Measurements from ENCODE around the gene PSMB8.
A peak's percentile ranks its signal among the peaks of the same experiment; 100 is the strongest.

Gene PSMB8

DNA sequence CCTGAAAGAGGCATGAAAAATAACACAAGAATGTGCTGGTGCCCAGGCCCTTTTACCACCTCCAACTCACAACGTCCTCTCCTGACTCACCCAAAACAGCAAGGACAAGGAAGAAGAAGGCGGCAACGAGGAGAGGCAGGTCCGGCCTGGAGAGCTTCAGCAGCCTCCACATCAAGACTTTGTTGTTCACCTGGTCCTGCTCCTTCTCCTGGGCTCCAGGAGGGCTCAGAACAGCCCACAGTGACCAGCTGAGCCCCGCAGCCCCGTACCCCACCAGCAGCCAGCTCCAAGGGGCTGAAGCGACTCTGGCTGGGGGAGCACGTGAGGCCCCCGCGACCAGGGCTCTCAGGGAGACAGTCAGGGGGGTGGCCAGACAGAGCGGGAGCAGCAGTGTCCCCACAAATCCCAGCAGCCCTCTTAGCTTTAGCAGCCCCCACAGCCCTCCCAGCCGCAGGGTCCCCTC, 6.2 kb downstream of the PSMB8 start:
- ChIA-PET POLR2A (interaction anchor here (0.7 to 3.5 kb wide), 20 partner anchors 8 to 147 kb away, joined by 3 to 83 read pairs (median 7); partner anchors contain the start of genes BRD2, PSMB9 and TAP1), CTCF (interaction anchor here (0.6 to 6.7 kb wide), 38 partner anchors 9 to 1257 kb away, joined by 3 to 355 read pairs (median 8); partner anchors contain the start of genes HLA-DMA, HLA-DQB2, PSMB9 and TAP1)
- H3K27ac ChIP-seq (ENCODE audit: extremely low read depth, low read depth, low read length): peak overlapping the region; percentile 38; the same call in 1 of the 2 replicates
- H3K4me3 ChIP-seq (ENCODE audit: low read depth, low read length): peak overlapping the region; percentile 87
- H3K9me3 ChIP-seq (ENCODE audit: control insufficient read depth, insufficient read depth, low read depth, low read length): no peaks in the 10 kb centered on the region
- H3K36me3 ChIP-seq (ENCODE audit: control insufficient read depth in 2 of 2, insufficient read depth in 1 of 2, low read length in 2 of 2): peaks cover 0 to 19% of the 10 kb centered on the region in 2 experiments; a peak in 1 of 3 replicates
- H3K4me1 ChIP-seq (ENCODE audit: control insufficient read depth, insufficient read depth, low read length): 0 out of 2 replicates have a peak, but pooled peaks cover 3% of the 10 kb centered on the region
- no peak for TF ChIP-seq ZBTB17 (tag by site-specific recombination; IDR thresholded peaks at IDR 0.05)
- TF ChIP-seq, protein P1, sequence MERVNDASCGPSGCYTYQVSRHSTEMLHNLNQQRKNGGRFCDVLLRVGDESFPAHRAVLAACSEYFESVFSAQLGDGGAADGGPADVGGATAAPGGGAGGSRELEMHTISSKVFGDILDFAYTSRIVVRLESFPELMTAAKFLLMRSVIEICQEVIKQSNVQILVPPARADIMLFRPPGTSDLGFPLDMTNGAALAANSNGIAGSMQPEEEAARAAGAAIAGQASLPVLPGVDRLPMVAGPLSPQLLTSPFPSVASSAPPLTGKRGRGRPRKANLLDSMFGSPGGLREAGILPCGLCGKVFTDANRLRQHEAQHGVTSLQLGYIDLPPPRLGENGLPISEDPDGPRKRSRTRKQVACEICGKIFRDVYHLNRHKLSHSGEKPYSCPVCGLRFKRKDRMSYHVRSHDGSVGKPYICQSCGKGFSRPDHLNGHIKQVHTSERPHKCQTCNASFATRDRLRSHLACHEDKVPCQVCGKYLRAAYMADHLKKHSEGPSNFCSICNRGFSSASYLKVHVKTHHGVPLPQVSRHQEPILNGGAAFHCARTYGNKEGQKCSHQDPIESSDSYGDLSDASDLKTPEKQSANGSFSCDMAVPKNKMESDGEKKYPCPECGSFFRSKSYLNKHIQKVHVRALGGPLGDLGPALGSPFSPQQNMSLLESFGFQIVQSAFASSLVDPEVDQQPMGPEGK (tag by site-specific recombination; IDR thresholded peaks at IDR 0.05): peak; percentile 46; the same call in 1 of the 2 replicates
- TF ChIP-seq ZXDB (tag by site-specific recombination; IDR thresholded peaks at IDR 0.05): no peak
- peak; percentile 80; the same call in 1 of the 2 replicates for TF ChIP-seq GLIS2 (tag by site-specific recombination; IDR thresholded peaks at IDR 0.05)
- no peak for TF ChIP-seq ZNF555 (tag by site-specific recombination; conservative IDR thresholded peaks at IDR 0.05)
- no peak for TF ChIP-seq ZBTB7A (tag by site-specific recombination; IDR thresholded peaks at IDR 0.05; ENCODE audit: low read depth)
- TF ChIP-seq SCRT2 (tag by site-specific recombination; IDR thresholded peaks at IDR 0.05): no peak
- TF ChIP-seq ZNF624 (tag by site-specific recombination; IDR thresholded peaks at IDR 0.05): no peak
- TF ChIP-seq ZNF670 (tag by site-specific recombination; IDR thresholded peaks at IDR 0.05; ENCODE audit: low read depth): no peak
- no peak for TF ChIP-seq KLF9 (tag by site-specific recombination; IDR thresholded peaks at IDR 0.05; ENCODE audit: low read depth)
- no peak for TF ChIP-seq ZBTB44 (tag by site-specific recombination; IDR thresholded peaks at IDR 0.05)
- peak; percentile 60 for TF ChIP-seq ZBTB20 (tag by site-specific recombination; IDR thresholded peaks at IDR 0.05)
- no peak for TF ChIP-seq ELK4 (IDR thresholded peaks at IDR 0.05; ENCODE audit: borderline replicate concordance, low read depth, low read length)
- TF ChIP-seq ZNF747 (tag by site-specific recombination; IDR thresholded peaks at IDR 0.05): no peak
- no peak for TF ChIP-seq ZNF169 (tag by site-specific recombination; IDR thresholded peaks at IDR 0.05)
- 0 out of 2 replicates have a peak, but pooled peaks have one; percentile 10 for TF ChIP-seq SP7 (tag by site-specific recombination; IDR thresholded peaks at IDR 0.05)
- TF ChIP-seq ZNF266 (tag by site-specific recombination; IDR thresholded peaks at IDR 0.05; ENCODE audit: low read depth): no peak
- no peak for TF ChIP-seq TRIM28 (IDR thresholded peaks at IDR 0.05; ENCODE audit: borderline replicate concordance, low read length)
- TF ChIP-seq ZNF394 (tag by site-specific recombination; IDR thresholded peaks at IDR 0.05; ENCODE audit: borderline replicate concordance): no peak
- TF ChIP-seq ZIC2 (tag by site-specific recombination; IDR thresholded peaks at IDR 0.05): 0 out of 2 replicates have a peak, but pooled peaks have one; percentile 21
- no peak for TF ChIP-seq ZNF292 (tag by site-specific recombination; IDR thresholded peaks at IDR 0.05; ENCODE audit: borderline replicate concordance, low read depth)
- TF ChIP-seq ZNF529 (tag by site-specific recombination; IDR thresholded peaks at IDR 0.05; ENCODE audit: insufficient replicate concordance): no peak
- TF ChIP-seq GFI1B (tag by site-specific recombination; IDR thresholded peaks at IDR 0.05): no peak
- TF ChIP-seq OSR2 (tag by site-specific recombination; IDR thresholded peaks at IDR 0.05): no peak
- 0 out of 2 replicates have a peak, but pooled peaks have one; percentile 40 for TF ChIP-seq ZBTB48 (tag by site-specific recombination; IDR thresholded peaks at IDR 0.05)
- TF ChIP-seq, protein P2, sequence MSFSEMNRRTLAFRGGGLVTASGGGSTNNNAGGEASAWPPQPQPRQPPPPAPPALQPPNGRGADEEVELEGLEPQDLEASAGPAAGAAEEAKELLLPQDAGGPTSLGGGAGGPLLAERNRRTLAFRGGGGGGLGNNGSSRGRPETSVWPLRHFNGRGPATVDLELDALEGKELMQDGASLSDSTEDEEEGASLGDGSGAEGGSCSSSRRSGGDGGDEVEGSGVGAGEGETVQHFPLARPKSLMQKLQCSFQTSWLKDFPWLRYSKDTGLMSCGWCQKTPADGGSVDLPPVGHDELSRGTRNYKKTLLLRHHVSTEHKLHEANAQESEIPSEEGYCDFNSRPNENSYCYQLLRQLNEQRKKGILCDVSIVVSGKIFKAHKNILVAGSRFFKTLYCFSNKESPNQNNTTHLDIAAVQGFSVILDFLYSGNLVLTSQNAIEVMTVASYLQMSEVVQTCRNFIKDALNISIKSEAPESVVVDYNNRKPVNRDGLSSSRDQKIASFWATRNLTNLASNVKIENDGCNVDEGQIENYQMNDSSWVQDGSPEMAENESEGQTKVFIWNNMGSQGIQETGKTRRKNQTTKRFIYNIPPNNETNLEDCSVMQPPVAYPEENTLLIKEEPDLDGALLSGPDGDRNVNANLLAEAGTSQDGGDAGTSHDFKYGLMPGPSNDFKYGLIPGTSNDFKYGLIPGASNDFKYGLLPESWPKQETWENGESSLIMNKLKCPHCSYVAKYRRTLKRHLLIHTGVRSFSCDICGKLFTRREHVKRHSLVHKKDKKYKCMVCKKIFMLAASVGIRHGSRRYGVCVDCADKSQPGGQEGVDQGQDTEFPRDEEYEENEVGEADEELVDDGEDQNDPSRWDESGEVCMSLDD (tag by site-specific recombination; IDR thresholded peaks at IDR 0.05): 0 out of 2 replicates have a peak, but pooled peaks have one; percentile 29
- TF ChIP-seq KLF8 (tag by site-specific recombination; IDR thresholded peaks at IDR 0.05): no peak; the same call in 1 of the 2 replicates
- no peak for TF ChIP-seq ZNF214 (tag by site-specific recombination; IDR thresholded peaks at IDR 0.05; ENCODE audit: borderline replicate concordance)
- no peak for TF ChIP-seq ZNF521 (tag by site-specific recombination; IDR thresholded peaks at IDR 0.05)
- TF ChIP-seq ZNF701 (tag by site-specific recombination; IDR thresholded peaks at IDR 0.05): no peak
- no peak for TF ChIP-seq ZNF174 (tag by site-specific recombination; IDR thresholded peaks at IDR 0.05)
- 0 out of 2 replicates have a peak, but pooled peaks have one; percentile 17 for TF ChIP-seq ZNF324 (tag by site-specific recombination; IDR thresholded peaks at IDR 0.05)
- TF ChIP-seq ZNF548 (tag by site-specific recombination; IDR thresholded peaks at IDR 0.05): no peak
